ENCODE measurements around the gene MAT1A.
"Not testable (repeated sequence)": the region's sequence is repeated elsewhere in the genome, so short reads cannot be mapped to it uniquely, and the experiment has no call there.

The MAT1A gene

DNA sequence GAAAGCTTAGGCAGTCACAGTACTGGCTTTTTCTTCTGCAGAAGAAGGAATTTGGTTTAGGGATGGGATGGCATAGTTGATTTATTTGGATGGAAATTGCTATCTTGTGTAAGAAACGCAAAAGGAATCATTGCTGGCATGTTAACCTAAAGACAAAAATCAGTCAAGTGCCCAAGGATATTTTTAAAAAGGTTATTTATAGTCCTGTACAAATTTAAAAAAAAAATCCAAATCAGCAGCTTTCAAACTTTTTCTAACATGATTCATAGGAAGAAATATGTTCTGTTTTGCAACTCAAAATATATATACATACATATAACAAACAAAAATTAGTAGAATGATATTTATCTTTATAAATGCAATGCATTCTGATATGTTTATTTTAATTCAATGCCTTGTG is 55.6 kb downstream of the MAT1A start:
- not testable (repeated sequence) for DNase-seq (ENCODE audit: low read depth in 2 of 3, low spot score in 1 of 3)

GRCh38 chr10:80226723-80227122 is 62.7 kb downstream of the MAT1A start:
- not testable (repeated sequence) for DNase-seq (ENCODE audit: low read depth in 2 of 3, low spot score in 1 of 3)

DNA sequence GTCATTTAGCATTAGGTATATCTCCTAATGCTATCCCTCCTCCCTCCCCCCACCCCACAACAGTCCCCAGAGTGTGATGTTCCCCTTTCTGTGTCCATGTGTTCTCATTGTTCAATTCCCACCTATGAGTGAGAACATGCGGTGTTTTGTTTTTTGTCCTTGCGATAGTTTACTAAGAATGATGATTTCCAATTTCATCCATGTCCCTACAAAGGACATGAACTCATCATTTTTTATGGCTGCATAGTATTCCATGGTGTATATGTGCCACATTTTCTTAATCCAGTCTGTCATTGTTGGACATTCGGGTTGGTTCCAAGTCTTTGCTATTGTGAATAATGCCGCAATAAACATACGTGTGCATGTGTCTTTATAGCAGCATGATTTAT is 66.4 kb downstream of the MAT1A start:
- not testable (repeated sequence) for DNase-seq (ENCODE audit: low read depth in 2 of 3, low spot score in 1 of 3)

Measured in stimulated activated CD4-positive, alpha-beta T cell treated with anti-CD3 and anti-CD28 coated beads, Interleukin-12 subunit alpha, Interleukin-12 subunit beta, amount 100 ng/mL, for 48 hours (primary cell).